Iris pigment epithelial cell (primary cell): ENCODE data around the gene PRKAB2.
"Not testable (repeated sequence)": the region's sequence is repeated elsewhere in the genome, so short reads cannot be mapped to it uniquely, and the experiment has no call there.

Source experiments
- DNase-seq: peaks from one replicate; pipeline ENCODE4 v3.0.0-alpha.2; 2011; ENCODE audit warnings: low read depth

Gene PRKAB2

GRCh38 chr1:147171399-147172167 is 687 bp downstream of the PRKAB2 start:
- no peak for DNase-seq

- DNase-seq = peak; percentile 25
Measured at GRCh38 chr1:147169840-147170674, 2.2 kb downstream of the PRKAB2 start.

DNA sequence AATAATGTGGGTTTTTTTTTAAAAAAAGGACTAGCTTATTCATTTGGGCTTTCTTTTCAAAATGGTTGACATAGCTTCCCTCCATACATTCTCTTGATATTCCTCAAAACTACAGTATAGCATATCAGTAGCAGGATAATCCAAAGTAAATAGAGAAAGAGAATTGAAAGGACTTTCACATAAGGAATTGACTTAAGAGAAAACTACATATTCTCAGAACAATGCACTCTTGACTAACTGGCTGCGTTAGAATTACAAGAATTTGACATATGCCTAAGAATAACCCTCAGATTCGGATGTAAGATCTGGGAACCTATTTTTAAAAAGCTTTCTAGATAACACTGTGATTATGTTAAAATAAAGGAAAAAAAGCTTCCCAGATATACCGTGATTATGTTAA is 3.1 kb downstream of the PRKAB2 start:
- peak; percentile 63 for DNase-seq

GRCh38 chr1:147168626-147169058 is 3.6 kb downstream of the PRKAB2 start:
- peak; percentile 51 for DNase-seq

DNA sequence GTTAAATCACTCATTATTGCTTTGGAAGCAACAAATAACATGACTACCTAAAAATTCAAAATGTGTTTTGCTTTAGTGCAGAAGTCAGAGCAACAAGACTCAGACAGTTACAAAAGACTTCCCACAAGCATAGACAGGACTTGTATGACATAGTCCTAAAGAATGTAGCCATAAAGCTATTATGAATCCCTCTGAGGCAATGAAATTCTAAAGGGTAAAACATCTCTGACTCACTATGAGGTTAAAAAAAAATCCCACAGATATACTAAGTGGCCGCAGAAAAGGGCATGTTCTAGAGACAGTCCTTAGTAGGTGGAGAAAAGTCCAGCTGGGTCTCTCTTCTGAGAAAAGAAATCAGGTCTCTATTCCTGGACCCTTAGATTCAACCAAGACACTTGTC is 4.9 kb downstream of the PRKAB2 start:
- peak; percentile 98 for DNase-seq

GRCh38 chr1:147163019-147163418 is 9.3 kb downstream of the PRKAB2 start:
- no peak for DNase-seq

GRCh38 chr1:147162093-147162492 is 10.2 kb downstream of the PRKAB2 start:
- no peak for DNase-seq

DNA sequence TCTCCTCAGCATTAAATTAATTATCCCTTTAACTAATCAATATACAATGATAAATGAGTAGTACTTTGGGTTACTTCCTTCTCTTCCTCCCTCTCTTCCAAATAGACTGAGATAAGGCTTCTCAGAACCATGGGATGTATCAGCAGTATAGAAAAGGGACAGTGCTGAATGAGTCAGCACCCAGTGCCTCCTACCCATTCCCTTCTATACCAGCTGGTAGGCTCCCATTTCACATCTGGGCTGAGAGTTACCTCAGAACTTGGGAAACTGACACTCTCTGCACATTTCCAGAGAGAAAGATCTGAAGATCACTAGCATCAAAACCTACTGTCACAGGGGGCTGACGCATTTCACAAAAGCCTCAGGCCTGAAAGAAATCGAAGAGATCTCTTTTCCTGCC is 15.2 kb downstream of the PRKAB2 start:
- DNase-seq = not testable (repeated sequence)

DNA sequence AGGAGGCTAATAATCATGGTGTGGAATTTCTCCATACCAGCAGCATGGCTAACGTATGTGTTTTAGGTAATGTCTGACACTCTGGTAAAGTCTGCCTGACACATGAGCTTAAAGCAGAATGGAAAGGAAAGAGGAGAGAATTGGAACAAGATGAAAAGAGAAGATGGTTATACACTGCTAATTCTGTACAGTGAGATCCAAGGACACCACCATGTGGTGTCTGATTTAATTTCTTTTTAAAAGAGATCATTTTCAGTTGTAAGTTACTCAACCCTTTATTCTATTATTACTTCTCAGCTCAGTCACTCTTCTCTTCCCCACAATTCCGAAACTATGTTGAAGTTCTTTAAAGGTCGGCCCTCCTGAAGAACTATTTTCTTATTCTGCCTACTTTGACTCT is 15.6 kb downstream of the PRKAB2 start:
- DNase-seq = no peak

GRCh38 chr1:147152772-147153171 is 19.5 kb downstream of the PRKAB2 start:
- no peak for DNase-seq

DNA sequence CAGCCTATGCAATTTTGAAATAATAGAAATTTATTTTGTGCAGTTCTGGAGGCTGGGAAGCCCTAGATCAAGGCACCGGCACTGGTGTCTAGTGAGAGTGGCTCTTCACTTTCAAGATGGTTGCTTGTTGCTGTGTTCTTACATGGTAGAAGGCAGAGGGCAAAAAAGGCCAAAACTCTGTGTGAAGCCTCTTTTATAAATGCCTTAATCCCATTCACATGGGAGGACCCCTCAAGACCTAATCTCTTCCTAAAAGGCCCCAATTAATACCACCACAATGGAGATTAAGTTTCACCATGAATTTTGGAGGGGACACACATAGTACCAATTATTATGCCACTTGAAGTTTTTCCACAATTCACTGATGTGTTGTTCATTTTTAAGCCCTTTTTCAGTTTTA is 21.0 kb downstream of the PRKAB2 start:
- no peak for DNase-seq

DNA sequence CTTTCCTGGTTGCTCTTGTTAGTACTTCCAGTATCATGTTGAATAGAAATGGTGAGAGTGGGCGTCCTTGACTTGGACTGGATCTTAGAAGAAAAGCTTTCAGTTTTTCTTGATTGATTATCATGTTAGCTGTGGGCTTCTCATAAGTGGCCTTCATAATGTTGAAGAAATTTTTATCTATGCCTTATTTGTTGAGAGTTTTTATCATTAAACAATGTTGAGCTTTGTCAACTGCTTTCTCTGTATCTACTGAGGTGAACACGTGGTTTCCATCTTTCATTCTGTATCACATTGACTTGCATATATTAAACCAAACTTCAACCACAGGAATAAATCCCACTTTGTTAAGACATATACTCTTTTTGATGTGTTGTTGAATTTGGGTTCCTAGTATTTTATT is 29.4 kb downstream of the PRKAB2 start:
- no peak for DNase-seq

GRCh38 chr1:147130721-147131120 is 41.5 kb downstream of the PRKAB2 start:
- not testable (repeated sequence) for DNase-seq

DNA sequence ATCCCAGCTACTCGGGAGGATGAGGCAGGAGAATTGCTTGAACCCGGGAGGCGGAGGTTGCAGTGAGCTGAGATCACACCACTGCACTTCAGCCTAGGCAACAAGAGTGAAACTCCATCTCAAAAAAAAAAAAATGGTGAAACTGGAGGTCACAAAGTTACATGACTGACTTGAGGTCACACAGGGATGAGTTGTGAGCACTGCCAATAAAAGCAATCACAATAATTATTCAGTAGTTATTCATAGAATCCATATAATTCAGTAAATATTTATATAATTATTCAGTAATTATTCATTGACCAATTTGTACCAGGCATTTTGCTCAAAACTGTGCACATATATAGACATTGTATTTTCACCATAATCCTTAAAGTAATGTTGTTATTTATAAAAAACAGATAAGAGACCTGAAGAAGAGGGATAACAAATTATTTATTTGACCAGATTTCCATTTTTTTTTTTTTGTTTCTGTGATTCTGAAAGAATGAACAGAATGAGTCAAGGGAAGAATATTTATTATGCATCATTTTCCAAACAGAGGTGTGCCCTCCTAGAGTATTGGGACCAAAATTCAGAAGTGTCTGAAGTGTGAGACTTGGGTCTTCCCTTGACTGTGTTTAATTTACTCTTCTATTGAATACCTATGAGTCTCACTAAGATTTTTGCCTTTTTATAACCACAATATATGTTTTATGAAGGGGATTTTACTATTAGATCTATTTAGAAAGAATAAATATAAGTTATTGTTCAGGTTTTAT is 43.0 kb downstream of the PRKAB2 start:
- DNase-seq = no peak

GRCh38 chr1:147124266-147124665 is 48.0 kb downstream of the PRKAB2 start:
- DNase-seq = no peak

DNA sequence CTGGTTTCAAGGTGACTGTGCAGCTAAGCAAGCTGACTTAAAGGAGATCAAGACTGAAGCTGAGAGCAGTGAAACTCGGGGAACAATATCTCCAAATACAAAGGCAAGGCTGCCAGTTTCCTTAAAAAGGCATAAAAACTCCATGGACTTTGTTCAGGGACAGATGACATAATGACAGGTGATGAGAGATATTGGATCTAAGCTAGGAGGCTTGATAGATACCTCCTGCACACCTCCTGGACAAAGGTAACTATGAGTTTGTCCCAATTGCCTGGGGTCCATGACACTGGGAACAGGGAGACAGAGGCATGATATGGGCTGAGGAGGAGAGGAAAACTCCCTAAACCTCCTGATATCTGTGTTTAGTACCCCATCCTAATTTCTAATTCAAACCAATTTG is 55.2 kb downstream of the PRKAB2 start:
- no peak for DNase-seq

DNA sequence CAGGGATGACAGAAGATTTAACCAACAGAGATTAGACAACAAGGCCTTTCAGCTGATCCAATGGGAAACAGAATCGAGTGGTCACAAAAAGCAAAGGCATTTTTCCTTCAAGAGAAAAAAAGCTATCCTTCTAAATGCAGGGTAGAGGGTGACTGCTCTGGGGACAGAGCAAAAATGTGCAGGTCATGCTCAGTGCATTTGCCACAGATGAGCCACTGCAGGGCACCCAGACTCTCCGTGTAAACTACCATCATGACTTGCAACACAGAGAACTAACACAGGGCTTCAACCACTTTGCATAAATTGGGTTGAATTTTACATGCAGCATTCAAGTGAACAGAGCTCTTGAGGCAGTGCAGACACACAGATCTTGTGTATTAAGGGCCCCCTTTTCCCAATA is 56.8 kb downstream of the PRKAB2 start:
- DNase-seq = no peak

DNA sequence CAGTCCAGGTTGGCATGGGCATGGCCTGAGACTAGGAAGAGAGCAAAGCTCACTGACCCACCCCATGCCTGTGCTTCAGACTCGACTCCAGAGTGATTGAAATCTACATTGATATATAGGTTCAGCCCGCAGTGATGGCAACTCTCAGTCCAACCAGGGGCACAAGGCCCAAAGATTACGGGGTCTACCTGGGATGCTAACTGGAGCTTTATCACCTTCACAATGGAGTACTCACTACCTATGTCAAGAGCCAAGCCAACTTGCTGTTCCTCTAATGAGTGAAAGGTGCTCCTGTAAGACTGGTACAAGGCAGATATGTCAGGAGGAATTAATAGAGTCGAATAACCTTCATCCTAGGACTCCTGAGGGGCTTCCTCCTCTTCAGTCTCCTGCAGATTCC is 57.2 kb downstream of the PRKAB2 start:
- not testable (repeated sequence) for DNase-seq

- DNase-seq = not testable (repeated sequence)
Measured at GRCh38 chr1:147114353-147114752, 57.9 kb downstream of the PRKAB2 start.

DNA sequence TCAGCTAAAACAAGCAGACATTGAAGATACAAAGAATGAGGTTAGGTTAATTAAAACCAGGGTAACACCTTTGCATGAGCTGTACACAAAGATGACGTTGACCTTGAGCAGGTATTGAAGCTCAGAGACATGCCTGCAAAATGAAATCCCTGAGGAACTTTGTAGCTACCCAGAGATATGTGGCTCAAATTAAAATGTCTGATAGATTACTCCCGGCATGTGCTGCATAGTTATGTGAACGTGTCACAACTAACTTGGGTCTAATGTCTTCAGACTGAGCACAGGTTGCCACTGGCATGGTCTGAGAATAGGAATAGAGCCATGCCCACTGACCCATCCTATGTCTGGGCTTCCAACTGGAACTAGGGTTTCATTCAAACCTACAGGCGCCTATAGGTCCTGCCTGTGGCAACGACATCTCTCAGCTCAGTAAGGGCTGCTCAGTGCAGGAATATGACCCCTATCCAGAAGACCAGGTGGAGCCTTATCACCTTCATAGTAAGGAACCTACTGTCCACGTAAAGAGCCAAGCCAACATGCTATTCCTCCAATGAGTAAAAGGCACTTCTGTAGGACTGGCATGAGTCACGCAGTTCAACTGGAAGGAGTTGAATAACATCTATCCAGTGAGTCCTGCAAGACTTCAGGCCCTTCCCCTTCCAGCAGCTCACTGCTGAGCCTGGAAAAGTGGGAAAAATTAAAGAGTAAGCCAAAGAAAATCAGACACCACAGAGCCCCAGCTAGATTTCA is 60.7 kb downstream of the PRKAB2 start:
- DNase-seq = no peak

DNA sequence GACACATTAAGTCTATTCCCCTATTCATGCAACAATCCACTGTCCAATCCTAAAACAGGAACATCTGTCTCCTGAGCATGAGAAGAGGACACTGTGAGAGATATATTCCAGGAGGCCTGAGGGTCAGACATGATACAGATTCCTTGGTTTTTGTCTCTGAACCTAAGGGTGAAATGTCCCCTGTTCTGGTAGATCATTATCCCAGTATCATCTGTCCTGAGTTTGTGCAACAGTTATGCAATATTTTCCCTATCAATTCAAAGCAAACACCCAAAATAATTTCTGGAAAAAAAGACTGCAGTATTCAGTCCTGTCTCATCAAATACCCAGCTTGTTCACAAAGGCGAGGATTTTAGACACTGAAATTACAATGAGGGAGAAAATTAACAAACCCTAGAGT is 61.4 kb downstream of the PRKAB2 start:
- no peak for DNase-seq

- DNase-seq = no peak
Measured at GRCh38 chr1:147110434-147110833, 61.8 kb downstream of the PRKAB2 start.
